Measurements from ENCODE around the gene CCDC85B.

DNA sequence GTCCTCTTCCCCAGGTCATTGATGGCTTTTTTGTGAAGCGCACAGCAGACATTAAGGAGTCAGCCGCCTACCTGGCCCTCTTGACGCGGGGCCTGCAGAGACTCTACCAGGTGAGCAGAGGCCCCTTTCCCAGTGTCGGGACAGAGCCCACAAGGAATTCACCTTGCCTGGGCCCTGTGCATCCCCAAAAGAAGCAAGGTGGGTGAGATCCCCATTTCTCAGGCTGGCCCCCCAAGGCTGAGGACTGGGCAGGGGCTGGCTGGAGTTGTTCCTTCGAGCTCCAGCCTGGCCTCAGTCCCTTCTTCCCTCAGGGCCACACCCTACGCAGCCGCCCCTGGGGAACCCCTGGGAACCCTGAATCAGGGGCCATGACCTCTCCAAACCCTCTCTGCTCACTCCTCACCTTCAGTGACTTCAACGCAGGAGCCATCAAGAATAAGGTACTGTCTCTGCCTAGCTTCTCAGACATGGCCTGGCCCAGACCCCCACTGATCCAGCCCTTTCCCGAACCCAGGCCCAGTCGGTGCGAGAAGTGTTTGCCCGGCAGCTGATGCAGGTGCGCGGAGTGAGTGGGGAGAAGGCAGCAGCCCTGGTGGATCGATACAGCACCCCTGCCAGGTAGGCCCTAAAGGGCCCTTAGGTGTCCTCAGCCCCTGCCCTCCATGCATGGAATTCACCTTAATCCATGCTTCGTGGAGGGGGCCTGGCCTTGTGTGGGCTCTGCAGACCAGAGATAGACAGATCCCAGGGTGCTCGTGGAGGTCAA is 25.6 kb upstream of the CCDC85B start:
- TF ChIP-seq, protein P1, sequence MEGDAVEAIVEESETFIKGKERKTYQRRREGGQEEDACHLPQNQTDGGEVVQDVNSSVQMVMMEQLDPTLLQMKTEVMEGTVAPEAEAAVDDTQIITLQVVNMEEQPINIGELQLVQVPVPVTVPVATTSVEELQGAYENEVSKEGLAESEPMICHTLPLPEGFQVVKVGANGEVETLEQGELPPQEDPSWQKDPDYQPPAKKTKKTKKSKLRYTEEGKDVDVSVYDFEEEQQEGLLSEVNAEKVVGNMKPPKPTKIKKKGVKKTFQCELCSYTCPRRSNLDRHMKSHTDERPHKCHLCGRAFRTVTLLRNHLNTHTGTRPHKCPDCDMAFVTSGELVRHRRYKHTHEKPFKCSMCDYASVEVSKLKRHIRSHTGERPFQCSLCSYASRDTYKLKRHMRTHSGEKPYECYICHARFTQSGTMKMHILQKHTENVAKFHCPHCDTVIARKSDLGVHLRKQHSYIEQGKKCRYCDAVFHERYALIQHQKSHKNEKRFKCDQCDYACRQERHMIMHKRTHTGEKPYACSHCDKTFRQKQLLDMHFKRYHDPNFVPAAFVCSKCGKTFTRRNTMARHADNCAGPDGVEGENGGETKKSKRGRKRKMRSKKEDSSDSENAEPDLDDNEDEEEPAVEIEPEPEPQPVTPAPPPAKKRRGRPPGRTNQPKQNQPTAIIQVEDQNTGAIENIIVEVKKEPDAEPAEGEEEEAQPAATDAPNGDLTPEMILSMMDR (IDR thresholded peaks at IDR 0.05): no peak
- TF ChIP-seq POLR2A (IDR thresholded peaks at IDR 0.05): no peak

All from esophagus squamous epithelium (tissue), 4 donors.